ENCODE measurements around the gene TAOK2. TPM values are rescaled to one million over a fixed set of nuclear protein-coding genes. Genes with fewer than 3 reads are reported as not detected.

The TAOK2 gene
- total and polyA plus RNA-seq, 2 of the 4 experiments (the other 2 are of a cell fraction), result 23.0 to 31.7 TPM

- ChIA-PET CTCF (no interaction called here), POLR2A (ENCODE audit: unreplicated experiment) (no interaction called here)
- no peak overlapping the region for H2AK5ac ChIP-seq (ENCODE audit: low read depth, low read length)
- no peaks in the 10 kb centered on the region for H4K20me1 ChIP-seq (ENCODE audit: insufficient read depth, low read length)
- BruUV-seq (replicated peaks), result no TSS peak
- H3K79me1 ChIP-seq (ENCODE audit: low read depth in 1 of 2, low read length in 2 of 2), result peaks cover 12 to 22% of the 10 kb centered on the region in 2 experiments; a peak in 3 of 4 replicates
- no peak overlapping the region for H4K5ac ChIP-seq (ENCODE audit: low read depth, low read length)
- H3K4me1 ChIP-seq (ENCODE audit: control insufficient read depth, insufficient read depth, low read length), result peaks cover 8% of the 10 kb centered on the region
- in situ Hi-C loops (cut with MboI; ENCODE audit: low sequenced_read_pairs), result no loop called here
- ATAC-seq (ENCODE audit: low read depth) (no peak), DNase-seq (no peak)
- H3K23ac ChIP-seq (ENCODE audit: low read depth, low read length), result no peak overlapping the region
- no peak overlapping the region for H2AK9ac ChIP-seq (replicated peaks; ENCODE audit: low read depth, low read length, poor library complexity)
- peaks cover 5% of the 10 kb centered on the region; the same call in 1 of the 2 replicates for H3K9me1 ChIP-seq (ENCODE audit: insufficient read depth, low read length)
- no peak overlapping the region for H3K4me3 ChIP-seq (ENCODE audit: insufficient read depth, low read depth, low read length)
- H2BK120ac ChIP-seq (ENCODE audit: low read depth, low read length), result no peak overlapping the region
- H2AFZ ChIP-seq (replicated peaks; ENCODE audit: low read length, poor library complexity), result no peak overlapping the region
- no peak overlapping the region for H3K27ac ChIP-seq (ENCODE audit: insufficient read depth, low read length)
- no peak overlapping the region for H3K4me2 ChIP-seq (ENCODE audit: low read depth, low read length)
- no peak overlapping the region for H4K91ac ChIP-seq (ENCODE audit: insufficient read depth, low read depth, low read length)
- no peak overlapping the region for H3K9ac ChIP-seq (ENCODE audit: low read depth, low read length)
- H3K27me3 ChIP-seq (ENCODE audit: control insufficient read depth, insufficient read depth, low read length), result no peaks in the 10 kb centered on the region
- dilution Hi-C loops (cut with HindIII; ENCODE audit: low sequenced_read_pairs, unreplicated experiment), result no loop called here
- H2BK5ac ChIP-seq (ENCODE audit: low read depth, low read length, poor library complexity, severe bottlenecking), result no peak overlapping the region
- H2BK15ac ChIP-seq (ENCODE audit: low read depth, low read length), result no peak overlapping the region
- H3K36me3 ChIP-seq (ENCODE audit: control insufficient read depth, insufficient read depth, low read length), result peaks cover 2% of the 10 kb centered on the region; the same call in 1 of the 2 replicates
- H3K4ac ChIP-seq (ENCODE audit: low read depth, low read length), result no peak overlapping the region
- H3K9me3 ChIP-seq (ENCODE audit: control insufficient read depth, insufficient read depth, low read length), result no peaks in the 10 kb centered on the region
- no peak overlapping the region for H4K8ac ChIP-seq (ENCODE audit: low read depth in 2 of 2, low read length in 2 of 2)
- no peak overlapping the region for H3K56ac ChIP-seq (ENCODE audit: extremely low read depth, insufficient read depth, low read length)
- intact Hi-C loops (cut with micrococcal nuclease), result no loop called here
- no peak overlapping the region for H3K18ac ChIP-seq (ENCODE audit: low read depth, low read length)
- no peak for TF ChIP-seq NFE2L2 (IDR thresholded peaks at IDR 0.05; ENCODE audit: low read depth, low read length)
- TF ChIP-seq BHLHE40 (IDR thresholded peaks at IDR 0.05; ENCODE audit: low read depth, low read length), result no peak
- TF ChIP-seq MXI1 (IDR thresholded peaks at IDR 0.05; ENCODE audit: borderline replicate concordance, low read depth, low read length), result no peak
- no peak for TF ChIP-seq ELK1 (IDR thresholded peaks at IDR 0.05; ENCODE audit: borderline replicate concordance, low read depth, low read length)
- TF ChIP-seq RFX5 (IDR thresholded peaks at IDR 0.05; ENCODE audit: low read depth, low read length), result no peak
- no peak for TF ChIP-seq SMC3 (IDR thresholded peaks at IDR 0.05; ENCODE audit: low read depth, low read length)
- TF ChIP-seq MAFK (IDR thresholded peaks at IDR 0.05; ENCODE audit: low read depth, low read length), result no peak
- TF ChIP-seq RCOR1 (IDR thresholded peaks at IDR 0.05; ENCODE audit: insufficient replicate concordance, low read length), result no peak
- no peak for TF ChIP-seq POLR2A (IDR thresholded peaks at IDR 0.05; ENCODE audit: low read depth, low read length)
- no peak for TF ChIP-seq CTCF (conservative IDR thresholded peaks at IDR 0.05; ENCODE audit: low read depth, low read length)
- TF ChIP-seq FOS (IDR thresholded peaks at IDR 0.05; ENCODE audit: low read depth, low read length), result no peak
- no peak for TF ChIP-seq RAD21 (IDR thresholded peaks at IDR 0.05; ENCODE audit: low read length)
- no peak for TF ChIP-seq USF2 (IDR thresholded peaks at IDR 0.05; ENCODE audit: low read depth, low read length)
- TF ChIP-seq MAZ (IDR thresholded peaks at IDR 0.05; ENCODE audit: borderline replicate concordance, low read depth, low read length), result no peak
- no peak overlapping the region for H2BK20ac ChIP-seq (ENCODE audit: low read depth, low read length)
- WGBS, 2 experiments (ENCODE audit: extremely low coverage in 2 of 2, insufficient read length in 1 of 2), result no CpG with 5 or more reads among the region's 9 CpGs
- no peak overlapping the region for H3K14ac ChIP-seq (replicated peaks; ENCODE audit: low read depth, low read length)
These were observed 14.4 kb upstream of the TAOK2 start for GRCh38 chr16:29959293-29959692.
